HG03565 (cell line): Measurements from ENCODE around the gene PTPRK.

Experiments
- ATAC-seq: cut with Tn5 transposase; IDR thresholded peaks from one replicate; pipeline ENCODE4 v1.9.1; 2021; ENCODE audit warnings: mild to moderate bottlenecking, moderate library complexity; ENCODE audit not compliant: unreplicated experiment

PTPRK gene

DNA sequence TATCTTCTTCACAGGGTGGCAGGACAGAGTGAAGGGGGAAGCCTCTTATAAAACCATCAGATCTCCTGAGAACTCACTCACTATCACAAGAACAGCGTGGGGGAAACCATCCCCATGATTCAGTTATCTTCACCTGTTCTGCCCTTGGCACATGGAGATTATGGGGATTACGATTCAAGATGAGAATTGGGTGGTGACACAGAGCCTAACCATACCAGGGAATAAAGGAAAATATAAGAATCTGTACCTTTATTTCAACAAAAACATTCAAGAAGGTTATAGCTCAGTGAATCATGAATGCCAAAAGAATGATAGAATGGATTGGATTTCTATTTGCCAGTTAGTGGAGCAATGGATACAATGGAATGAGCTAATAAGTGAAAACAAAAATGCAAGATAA lies 214.4 kb downstream of the PTPRK start:
- no peak for ATAC-seq

DNA sequence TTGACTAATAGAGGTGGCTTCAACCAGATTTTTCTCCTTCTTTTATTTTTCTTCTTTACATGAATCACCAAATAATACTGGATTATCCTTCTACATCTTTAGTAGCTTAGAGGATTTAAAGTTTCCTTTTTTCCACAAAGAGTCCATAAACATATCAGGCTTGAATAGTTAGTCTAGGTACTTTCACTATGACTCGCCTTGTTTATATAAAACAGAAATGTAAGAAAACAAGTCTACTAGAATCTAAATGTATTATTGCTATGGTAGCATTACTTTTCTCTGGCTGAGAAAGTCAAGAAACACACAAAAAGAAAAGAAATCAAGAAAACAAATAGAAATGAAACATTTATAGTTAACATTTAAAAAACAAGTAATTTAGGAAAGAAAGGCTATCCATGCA lies 215.2 kb downstream of the PTPRK start:
- no peak for ATAC-seq

DNA sequence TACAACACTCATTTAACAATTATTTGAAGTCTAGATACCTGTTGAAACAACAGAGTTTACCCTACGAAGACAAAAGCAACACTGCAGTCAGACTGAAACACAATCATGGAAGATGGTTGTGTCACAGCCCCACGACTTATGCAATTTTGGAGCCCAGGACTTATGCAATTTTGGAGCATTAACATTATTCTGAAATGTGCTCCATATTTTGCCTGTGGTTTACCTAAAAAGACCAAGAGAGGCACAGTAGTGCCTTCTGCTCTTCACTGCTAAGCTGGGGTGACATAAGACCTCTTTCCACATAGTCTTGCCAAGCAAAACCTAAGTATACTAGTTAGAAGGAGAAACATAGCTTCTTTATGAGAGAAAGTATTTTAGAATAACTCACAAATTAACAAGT lies 216.5 kb downstream of the PTPRK start:
- ATAC-seq: no peak

DNA sequence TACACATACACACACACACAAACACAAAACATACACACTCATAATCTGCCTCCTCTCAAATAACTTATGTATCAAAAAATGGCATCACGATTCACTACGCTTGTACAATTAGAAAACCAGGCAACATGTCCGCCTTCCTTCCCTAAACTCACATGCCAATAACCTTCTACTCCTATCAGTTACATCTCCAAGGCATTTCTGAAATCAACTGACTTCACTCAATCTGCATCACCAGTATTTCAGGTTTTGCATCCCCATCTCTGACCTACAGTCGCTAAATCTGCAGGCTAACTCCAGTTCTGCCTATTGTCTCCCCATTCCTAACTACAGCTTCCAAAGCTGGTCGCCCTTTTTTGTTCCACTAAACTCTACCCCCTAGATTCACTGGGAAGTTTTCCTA lies 217.5 kb downstream of the PTPRK start:
- no peak for ATAC-seq

DNA sequence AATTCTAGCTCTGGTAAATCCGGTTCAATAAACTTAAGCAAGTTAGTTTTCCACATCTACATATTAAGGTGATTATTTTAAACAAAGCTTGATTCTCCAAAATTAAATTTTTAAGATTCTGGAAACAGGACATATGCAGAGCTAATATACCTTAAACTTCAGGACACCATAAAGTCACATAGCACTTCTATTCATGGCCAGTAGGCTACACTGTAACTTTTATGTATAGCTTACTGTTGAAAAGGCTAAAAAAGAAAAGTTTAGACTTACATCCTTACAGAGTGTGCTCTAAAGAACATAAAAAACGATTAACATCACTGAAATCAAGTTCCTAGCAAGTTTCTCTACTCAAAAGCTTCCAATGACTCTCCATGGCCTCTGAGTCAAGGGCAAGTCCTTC lies 224.7 kb downstream of the PTPRK start:
- ATAC-seq: no peak

DNA sequence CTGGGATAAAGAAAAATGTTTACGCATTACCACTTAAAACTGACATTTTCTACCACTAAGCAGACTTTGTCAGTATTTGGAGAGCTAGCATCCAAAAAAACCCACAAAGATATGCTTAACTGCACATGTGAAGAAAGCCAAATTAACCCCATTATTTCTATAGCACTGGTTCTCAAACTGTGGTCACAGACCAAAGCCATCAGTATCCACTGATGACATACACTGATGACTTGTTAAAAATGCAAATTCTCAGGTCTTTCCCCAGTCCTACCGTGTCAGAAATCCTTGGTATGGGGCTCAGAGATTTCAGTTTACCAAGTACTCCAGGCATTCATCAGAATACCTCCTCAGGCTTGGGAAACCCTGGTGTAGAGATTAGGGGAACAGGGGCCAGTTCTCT lies 230.2 kb downstream of the PTPRK start:
- ATAC-seq: no peak

GRCh38 chr6:128284128-128284527 lies 236.3 kb downstream of the PTPRK start:
- ATAC-seq: no peak

- ATAC-seq: no peak
These were observed 237.4 kb downstream of the PTPRK start for GRCh38 chr6:128282961-128283360.

- ATAC-seq: no peak
These were observed 239.4 kb downstream of the PTPRK start for GRCh38 chr6:128280960-128281359.

DNA sequence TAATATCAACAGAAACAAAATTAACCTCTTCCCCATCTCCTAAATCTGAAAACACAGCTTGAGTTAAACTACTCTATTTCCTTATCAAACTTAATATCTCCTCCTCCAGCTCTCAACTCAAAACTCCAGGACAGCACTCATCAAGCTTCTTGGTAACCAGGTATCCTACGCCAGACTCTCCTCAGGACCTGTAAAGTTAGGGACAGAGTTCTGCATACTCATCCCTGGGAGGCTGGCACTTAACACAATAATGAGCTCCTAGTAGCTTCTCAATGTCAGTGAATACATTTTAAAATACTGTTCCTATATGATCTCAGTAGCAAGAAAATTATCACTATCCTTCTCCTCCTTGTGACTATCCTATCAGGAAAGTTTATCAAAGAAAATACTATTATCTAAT lies 240.3 kb downstream of the PTPRK start:
- no peak for ATAC-seq

- no peak for ATAC-seq
These were observed 241.6 kb downstream of the PTPRK start for GRCh38 chr6:128278836-128279235.

- ATAC-seq: no peak
These were observed 243.0 kb downstream of the PTPRK start for GRCh38 chr6:128277379-128277778.

DNA sequence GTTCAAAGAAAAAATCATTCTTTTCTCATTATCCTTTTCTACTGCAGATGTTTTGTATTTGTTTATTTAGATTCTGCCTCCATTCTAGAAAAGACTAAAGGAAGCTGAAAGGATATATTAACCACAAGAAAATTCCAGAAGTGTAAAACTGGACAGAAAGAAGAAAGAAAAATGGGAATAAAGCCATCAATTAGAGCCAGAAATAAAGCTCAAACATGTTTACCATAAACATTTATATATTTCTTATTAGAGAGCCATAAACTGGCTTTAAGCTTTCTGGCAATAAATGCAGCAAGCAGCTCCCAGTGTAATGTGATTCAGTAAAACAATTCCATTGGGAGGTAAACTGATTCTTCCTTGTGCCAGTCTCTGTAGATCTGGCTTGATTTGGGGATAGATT lies 244.1 kb downstream of the PTPRK start:
- ATAC-seq: no peak

DNA sequence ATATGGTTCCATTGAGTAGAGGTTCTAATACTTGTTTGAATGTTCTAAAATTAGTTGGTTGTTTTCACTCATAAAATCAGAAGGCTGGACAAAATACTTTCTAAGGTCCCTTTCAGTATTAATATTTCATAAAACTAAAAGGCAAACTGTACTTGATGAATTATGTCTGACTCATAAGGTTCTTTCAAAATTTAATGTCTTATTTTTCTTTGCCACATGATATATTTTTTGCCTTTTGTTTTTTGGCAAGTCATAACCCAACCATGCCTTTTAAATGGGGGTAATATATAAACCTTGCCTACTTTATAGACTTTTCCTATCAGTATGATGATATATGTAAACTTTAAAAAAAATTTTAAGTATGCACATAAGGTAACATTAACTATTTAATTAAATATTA lies 244.7 kb downstream of the PTPRK start:
- ATAC-seq: no peak

- no peak for ATAC-seq
These were observed 245.4 kb downstream of the PTPRK start for GRCh38 chr6:128275030-128275429.

DNA sequence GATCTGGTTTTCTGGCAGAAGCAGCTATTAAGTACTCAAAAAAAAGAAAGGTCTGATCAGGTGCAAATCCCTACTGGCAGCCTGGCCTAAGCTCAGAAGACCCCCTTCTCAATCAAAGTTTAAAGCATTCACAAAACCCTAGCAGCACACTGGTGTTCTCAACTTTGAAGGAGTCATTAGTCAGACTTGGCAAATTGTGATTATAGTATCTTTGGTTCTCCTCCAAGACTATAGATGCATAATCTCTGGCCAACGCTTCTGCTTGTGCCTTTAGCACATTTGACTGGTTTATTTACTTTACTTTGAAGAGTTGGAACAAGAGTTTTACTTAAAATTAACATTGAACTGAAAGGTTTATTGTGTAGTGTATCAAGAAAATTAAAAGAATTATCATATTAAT lies 248.9 kb downstream of the PTPRK start:
- no peak for ATAC-seq

DNA sequence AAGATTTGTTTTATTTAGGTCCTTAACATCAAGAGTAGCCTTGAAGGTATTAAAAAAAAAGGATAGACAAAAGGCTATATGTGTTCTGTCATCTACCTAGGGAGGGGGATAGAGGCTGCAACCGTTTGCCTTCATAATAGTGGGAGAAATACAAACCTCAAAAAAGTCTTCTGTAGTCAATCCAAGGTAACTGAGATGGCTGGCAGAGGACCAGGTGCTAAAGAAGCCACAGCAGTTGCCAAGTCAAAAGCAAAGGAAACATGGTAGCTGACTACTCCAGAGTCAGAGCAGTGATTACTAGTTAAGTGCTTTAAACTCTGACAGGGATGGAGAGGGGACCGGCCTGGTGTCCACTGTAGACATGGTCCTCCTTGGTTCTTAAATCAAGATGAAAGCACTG lies 249.4 kb downstream of the PTPRK start:
- no peak for ATAC-seq

GRCh38 chr6:128266946-128267345 lies 253.5 kb downstream of the PTPRK start:
- ATAC-seq: no peak

DNA sequence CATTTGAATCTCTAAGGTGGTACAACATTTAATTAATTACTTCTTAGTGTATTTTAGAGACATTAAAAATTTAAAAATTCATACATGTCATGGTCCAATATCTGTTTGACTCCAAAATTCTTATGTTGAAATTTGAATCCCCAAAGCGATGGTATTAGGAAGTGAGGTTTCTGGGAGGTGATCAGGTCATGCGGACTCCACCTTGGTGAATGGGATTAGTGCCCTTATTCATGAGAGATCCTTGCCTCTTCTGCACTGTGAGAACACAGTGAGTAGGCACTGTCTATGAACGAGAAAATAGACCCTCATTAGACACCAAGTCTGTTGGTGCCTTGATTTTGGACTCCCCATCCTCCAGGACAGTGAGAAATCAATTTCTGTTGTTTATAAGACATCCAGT lies 254.7 kb downstream of the PTPRK start:
- no peak for ATAC-seq

DNA sequence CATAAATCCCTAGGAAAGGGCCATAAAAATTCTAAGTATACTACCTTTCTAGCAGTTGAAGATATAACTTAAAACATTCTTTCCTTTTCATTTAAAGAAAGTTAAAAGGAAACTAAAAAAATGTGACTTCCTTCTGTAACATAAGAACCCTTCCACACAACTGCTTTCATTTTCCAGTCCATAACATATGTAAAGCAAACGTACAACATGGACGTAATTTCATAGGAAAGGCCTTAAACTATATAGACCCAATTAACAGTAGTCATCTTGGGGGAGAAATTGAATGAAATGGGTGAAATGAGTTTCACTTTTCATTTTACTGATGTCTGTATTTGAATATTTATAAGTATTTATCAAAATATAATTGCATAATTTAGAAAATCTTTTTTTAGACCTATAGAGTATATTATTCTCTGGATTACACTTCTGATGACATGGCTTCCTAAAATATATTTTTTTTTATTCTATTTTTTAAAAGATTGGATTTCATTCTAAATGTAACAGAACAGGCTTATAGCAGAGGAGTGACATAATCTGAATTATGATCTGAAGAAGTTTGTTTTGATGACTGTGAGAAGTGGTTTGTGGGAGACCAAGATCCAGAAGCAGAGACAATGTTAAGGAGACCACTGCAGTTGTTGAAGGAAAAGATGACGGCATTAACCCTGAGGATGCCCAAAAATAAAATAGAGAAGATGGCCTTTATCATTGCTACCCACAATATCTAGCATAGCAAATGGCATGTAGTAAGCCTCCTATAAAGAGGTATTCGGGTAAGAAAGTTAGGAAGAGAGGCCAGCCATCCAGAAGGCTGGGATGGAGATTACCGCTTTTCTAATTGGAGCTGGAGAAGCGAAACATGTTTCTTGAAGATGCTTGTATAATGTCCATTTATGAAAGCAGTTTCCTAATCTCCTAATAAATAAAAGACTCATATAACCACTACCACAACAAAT lies 260.4 kb downstream of the PTPRK start:
- ATAC-seq: peak; percentile 22

DNA sequence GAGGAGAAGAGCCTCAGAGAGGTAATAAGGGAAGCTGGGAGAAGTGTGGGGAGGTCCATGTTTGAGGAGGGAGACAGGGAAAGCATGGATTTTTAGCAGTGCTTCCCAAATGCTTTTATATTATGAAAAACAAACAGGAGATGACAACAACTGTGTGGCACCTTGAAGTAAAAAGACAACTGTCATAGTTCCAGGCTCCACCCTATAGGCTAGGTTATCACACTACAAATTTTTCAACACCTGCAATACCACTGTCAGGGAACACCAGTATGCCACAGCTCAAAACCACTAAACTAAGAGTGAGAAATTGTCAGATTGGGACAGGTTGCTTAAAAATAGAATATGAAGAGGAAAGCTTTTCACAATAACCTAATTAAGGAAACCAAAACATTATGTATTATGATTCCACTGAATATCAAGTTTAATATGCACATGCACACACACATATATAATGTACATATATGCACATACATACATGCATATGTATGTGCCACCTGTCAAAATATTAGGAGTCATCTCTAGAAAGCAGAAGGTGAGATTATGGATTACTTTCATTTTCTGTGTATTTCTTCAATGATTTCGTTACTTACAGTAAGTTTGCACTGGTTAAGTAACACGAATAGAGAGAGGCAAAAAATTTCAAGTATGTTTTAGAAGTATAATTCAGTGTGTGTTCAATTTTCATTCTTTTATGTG lies 261.2 kb downstream of the PTPRK start:
- peak; percentile 93 for ATAC-seq

DNA sequence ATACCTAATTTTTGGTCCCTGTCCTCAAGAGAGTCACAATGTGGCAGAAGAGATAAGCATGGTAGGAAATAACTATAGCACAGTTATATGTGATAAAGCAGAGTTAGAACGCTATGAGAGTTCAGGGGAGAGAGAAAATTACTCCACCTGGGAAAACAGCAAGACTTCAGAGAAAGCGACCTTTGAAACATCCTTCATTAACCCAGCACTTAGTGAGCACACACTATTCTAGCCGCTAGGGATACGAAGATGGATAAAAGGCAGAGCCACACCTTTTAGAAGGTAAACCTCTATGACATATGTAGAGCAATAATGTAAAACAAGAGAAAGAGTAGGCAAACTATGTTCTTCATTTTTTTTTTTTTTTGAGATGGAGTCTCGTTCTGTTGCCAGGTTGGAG lies 264.3 kb downstream of the PTPRK start:
- ATAC-seq: no peak
